ENCODE measurements around the gene C2CD4C. TPM values are rescaled to one million over a fixed set of nuclear protein-coding genes. Genes with fewer than 3 reads are reported as not detected.

The C2CD4C gene
- total RNA-seq, 1 experiment from 2014 or later, result 9.8 TPM

DNA sequence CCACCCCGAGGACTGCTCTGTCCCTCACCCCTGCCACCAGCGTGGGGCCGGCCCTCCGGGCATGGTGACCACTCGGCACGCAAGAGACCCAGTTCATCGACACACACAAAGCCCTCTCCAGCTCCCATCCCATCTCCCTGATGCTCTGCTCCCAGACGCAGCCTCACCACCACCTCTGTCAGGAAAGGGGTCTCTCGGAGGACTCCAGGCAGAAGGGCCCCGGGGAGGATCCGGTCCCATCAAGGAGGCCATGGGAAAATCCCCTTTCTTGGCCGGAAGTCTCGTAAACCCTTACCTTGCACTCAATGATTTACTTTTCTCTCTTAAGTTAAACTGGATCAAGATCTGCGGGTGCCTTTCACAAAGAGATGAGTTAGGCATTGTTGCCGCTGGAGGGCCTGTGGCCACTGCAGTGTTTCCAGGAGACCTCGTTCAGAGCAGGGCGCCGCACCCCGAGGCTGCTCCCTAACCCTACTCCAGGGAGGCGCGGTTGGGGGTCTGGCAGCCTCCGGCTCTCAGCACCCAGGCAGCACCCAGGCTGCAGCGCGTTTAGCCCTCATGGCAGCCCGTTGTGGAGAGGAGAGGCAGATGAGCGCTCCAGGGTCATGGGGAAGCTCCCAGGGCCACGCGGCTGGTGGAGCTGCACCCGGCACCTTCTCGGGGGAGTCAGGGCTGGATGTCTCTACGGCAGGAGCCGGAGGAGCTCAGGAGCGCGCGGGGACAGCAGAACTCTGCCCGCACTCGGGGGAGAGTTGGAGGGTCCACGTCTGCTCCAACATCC, 31.0 kb downstream of the C2CD4C start:
- Mint-ChIP-seq H3K4me1 (no peaks in the 10 kb centered on the region; the same call in 1 of the 2 replicates), H3K36me3 (peaks cover 2% of the 10 kb centered on the region; the same call in 1 of the 2 replicates), H3K27ac (no peak overlapping the region), H3K4me3 (no peak overlapping the region), H3K9me3 (peaks cover 8% of the 10 kb centered on the region), H3K27me3 (ENCODE audit: low read depth) (peaks cover 6% of the 10 kb centered on the region)
- DNase-seq (ENCODE audit: low spot score) (no peak), ATAC-seq (no peak)
- ChIA-PET CTCF (interaction anchor here (0.6 to 0.8 kb wide), 2 partner anchors 60 to 101 kb away, joined by 3 to 4 read pairs; no protein-coding TSS in a partner anchor), POLR2A (no interaction called here)
- TF ChIP-seq, protein P1, sequence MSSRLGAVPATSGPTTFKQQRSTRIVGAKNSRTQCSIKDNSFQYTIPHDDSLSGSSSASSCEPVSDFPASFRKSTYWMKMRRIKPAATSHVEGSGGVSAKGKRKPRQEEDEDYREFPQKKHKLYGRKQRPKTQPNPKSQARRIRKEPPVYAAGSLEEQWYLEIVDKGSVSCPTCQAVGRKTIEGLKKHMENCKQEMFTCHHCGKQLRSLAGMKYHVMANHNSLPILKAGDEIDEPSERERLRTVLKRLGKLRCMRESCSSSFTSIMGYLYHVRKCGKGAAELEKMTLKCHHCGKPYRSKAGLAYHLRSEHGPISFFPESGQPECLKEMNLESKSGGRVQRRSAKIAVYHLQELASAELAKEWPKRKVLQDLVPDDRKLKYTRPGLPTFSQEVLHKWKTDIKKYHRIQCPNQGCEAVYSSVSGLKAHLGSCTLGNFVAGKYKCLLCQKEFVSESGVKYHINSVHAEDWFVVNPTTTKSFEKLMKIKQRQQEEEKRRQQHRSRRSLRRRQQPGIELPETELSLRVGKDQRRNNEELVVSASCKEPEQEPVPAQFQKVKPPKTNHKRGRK (CRISPR knock-in tag; IDR thresholded peaks at IDR 0.05; ENCODE audit: borderline replicate concordance), result no peak
- TF ChIP-seq, protein P2, sequence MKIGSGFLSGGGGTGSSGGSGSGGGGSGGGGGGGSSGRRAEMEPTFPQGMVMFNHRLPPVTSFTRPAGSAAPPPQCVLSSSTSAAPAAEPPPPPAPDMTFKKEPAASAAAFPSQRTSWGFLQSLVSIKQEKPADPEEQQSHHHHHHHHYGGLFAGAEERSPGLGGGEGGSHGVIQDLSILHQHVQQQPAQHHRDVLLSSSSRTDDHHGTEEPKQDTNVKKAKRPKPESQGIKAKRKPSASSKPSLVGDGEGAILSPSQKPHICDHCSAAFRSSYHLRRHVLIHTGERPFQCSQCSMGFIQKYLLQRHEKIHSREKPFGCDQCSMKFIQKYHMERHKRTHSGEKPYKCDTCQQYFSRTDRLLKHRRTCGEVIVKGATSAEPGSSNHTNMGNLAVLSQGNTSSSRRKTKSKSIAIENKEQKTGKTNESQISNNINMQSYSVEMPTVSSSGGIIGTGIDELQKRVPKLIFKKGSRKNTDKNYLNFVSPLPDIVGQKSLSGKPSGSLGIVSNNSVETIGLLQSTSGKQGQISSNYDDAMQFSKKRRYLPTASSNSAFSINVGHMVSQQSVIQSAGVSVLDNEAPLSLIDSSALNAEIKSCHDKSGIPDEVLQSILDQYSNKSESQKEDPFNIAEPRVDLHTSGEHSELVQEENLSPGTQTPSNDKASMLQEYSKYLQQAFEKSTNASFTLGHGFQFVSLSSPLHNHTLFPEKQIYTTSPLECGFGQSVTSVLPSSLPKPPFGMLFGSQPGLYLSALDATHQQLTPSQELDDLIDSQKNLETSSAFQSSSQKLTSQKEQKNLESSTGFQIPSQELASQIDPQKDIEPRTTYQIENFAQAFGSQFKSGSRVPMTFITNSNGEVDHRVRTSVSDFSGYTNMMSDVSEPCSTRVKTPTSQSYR (CRISPR knock-in tag; IDR thresholded peaks at IDR 0.05), result no peak
- TF ChIP-seq, protein P3, sequence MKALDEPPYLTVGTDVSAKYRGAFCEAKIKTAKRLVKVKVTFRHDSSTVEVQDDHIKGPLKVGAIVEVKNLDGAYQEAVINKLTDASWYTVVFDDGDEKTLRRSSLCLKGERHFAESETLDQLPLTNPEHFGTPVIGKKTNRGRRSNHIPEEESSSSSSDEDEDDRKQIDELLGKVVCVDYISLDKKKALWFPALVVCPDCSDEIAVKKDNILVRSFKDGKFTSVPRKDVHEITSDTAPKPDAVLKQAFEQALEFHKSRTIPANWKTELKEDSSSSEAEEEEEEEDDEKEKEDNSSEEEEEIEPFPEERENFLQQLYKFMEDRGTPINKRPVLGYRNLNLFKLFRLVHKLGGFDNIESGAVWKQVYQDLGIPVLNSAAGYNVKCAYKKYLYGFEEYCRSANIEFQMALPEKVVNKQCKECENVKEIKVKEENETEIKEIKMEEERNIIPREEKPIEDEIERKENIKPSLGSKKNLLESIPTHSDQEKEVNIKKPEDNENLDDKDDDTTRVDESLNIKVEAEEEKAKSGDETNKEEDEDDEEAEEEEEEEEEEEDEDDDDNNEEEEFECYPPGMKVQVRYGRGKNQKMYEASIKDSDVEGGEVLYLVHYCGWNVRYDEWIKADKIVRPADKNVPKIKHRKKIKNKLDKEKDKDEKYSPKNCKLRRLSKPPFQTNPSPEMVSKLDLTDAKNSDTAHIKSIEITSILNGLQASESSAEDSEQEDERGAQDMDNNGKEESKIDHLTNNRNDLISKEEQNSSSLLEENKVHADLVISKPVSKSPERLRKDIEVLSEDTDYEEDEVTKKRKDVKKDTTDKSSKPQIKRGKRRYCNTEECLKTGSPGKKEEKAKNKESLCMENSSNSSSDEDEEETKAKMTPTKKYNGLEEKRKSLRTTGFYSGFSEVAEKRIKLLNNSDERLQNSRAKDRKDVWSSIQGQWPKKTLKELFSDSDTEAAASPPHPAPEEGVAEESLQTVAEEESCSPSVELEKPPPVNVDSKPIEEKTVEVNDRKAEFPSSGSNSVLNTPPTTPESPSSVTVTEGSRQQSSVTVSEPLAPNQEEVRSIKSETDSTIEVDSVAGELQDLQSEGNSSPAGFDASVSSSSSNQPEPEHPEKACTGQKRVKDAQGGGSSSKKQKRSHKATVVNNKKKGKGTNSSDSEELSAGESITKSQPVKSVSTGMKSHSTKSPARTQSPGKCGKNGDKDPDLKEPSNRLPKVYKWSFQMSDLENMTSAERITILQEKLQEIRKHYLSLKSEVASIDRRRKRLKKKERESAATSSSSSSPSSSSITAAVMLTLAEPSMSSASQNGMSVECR (CRISPR knock-in tag; IDR thresholded peaks at IDR 0.05; ENCODE audit: borderline replicate concordance), result no peak
- TF ChIP-seq PRDM15 (CRISPR knock-in tag; IDR thresholded peaks at IDR 0.05) (no peak), SOX15 (CRISPR knock-in tag; IDR thresholded peaks at IDR 0.05) (no peak), NR3C1 (CRISPR knock-in tag; conservative IDR thresholded peaks at IDR 0.05; ENCODE audit: low read depth) (no peak), USF2 (CRISPR knock-in tag; IDR thresholded peaks at IDR 0.05) (no peak), KAT7 (CRISPR knock-in tag; IDR thresholded peaks at IDR 0.05; ENCODE audit: borderline replicate concordance) (no peak), ZNF219 (CRISPR knock-in tag; IDR thresholded peaks at IDR 0.05; ENCODE audit: borderline replicate concordance) (no peak), ATF1 (CRISPR knock-in tag; IDR thresholded peaks at IDR 0.05) (no peak), NFYB (CRISPR knock-in tag; conservative IDR thresholded peaks at IDR 0.05; ENCODE audit: low read depth) (no peak), ZNF263 (CRISPR knock-in tag; IDR thresholded peaks at IDR 0.05; ENCODE audit: low read depth) (no peak), ZNF423 (CRISPR knock-in tag; IDR thresholded peaks at IDR 0.05) (no peak), CREB1 (CRISPR knock-in tag; IDR thresholded peaks at IDR 0.05) (no peak)
- TF ChIP-seq, protein P4, sequence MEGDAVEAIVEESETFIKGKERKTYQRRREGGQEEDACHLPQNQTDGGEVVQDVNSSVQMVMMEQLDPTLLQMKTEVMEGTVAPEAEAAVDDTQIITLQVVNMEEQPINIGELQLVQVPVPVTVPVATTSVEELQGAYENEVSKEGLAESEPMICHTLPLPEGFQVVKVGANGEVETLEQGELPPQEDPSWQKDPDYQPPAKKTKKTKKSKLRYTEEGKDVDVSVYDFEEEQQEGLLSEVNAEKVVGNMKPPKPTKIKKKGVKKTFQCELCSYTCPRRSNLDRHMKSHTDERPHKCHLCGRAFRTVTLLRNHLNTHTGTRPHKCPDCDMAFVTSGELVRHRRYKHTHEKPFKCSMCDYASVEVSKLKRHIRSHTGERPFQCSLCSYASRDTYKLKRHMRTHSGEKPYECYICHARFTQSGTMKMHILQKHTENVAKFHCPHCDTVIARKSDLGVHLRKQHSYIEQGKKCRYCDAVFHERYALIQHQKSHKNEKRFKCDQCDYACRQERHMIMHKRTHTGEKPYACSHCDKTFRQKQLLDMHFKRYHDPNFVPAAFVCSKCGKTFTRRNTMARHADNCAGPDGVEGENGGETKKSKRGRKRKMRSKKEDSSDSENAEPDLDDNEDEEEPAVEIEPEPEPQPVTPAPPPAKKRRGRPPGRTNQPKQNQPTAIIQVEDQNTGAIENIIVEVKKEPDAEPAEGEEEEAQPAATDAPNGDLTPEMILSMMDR (IDR thresholded peaks at IDR 0.05), result no peak
- TF ChIP-seq, protein P5, sequence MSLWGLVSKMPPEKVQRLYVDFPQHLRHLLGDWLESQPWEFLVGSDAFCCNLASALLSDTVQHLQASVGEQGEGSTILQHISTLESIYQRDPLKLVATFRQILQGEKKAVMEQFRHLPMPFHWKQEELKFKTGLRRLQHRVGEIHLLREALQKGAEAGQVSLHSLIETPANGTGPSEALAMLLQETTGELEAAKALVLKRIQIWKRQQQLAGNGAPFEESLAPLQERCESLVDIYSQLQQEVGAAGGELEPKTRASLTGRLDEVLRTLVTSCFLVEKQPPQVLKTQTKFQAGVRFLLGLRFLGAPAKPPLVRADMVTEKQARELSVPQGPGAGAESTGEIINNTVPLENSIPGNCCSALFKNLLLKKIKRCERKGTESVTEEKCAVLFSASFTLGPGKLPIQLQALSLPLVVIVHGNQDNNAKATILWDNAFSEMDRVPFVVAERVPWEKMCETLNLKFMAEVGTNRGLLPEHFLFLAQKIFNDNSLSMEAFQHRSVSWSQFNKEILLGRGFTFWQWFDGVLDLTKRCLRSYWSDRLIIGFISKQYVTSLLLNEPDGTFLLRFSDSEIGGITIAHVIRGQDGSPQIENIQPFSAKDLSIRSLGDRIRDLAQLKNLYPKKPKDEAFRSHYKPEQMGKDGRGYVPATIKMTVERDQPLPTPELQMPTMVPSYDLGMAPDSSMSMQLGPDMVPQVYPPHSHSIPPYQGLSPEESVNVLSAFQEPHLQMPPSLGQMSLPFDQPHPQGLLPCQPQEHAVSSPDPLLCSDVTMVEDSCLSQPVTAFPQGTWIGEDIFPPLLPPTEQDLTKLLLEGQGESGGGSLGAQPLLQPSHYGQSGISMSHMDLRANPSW (CRISPR knock-in tag; conservative IDR thresholded peaks at IDR 0.05; ENCODE audit: low read depth), result no peak

All from WTC11 (cell line).